GM19452 (cell line): ENCODE data around the gene GDF11.

Experiments used
- ATAC-seq: cut with Tn5 transposase; IDR thresholded peaks from one replicate; pipeline ENCODE4 v1.9.1; 2021; ENCODE audit not compliant: unreplicated experiment

Gene GDF11

DNA sequence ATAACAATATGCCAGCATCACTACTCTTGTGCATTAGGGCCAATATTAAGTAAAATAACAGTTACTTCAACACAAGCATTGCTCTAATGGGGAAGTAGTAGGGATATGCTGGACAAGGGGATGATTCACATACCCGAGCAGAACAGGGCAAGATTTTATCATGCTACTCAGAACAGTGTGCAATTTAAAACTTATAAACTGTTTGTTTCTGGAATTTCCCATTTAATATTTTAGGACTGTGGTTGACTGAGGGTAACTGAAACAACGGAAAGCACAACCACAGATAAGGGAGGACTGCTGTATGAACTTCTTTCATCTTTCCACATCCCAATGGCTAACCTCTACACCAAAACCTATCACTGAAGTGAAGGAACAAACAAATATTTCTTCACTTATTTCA lies 37.8 kb downstream of the GDF11 start:
- ATAC-seq: no peak

DNA sequence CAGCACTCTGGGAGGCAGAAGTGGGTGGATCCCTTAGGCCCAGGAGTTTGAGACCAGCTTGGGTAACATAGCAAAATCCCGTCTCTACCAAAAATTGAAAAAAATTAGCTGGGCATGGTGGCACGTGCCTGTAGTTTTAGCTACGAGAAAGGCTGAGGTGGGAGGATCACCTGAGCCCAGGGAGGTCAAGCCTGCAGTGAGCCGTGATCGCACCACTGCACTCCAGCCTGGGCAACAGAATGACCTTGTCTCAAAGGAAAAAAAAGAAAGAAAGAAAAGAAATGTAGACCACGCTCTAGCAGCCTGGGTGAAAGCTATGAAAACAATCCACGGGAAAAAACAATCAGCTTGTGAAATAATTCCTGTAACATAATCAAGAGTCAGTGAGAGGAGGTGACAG lies 45.6 kb downstream of the GDF11 start:
- no peak for ATAC-seq

DNA sequence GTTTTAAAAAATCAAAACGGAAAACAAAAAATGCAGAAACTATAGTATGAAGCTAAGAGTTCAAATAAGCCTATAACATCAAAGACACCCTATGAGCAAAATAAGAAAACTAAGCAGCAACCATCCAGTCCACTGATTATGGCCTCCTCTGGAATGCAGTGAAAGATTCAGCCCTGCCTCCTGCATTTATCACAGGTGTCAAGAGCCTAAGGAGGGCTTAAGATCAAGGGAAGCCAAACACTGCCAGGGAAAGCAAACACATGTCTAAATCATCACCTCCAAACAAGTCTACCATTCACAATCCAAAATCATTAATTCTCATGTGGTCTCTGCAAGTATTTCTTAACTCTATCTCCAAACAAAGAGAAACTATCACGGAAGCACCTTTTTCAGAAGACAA lies 46.2 kb downstream of the GDF11 start:
- ATAC-seq: no peak

DNA sequence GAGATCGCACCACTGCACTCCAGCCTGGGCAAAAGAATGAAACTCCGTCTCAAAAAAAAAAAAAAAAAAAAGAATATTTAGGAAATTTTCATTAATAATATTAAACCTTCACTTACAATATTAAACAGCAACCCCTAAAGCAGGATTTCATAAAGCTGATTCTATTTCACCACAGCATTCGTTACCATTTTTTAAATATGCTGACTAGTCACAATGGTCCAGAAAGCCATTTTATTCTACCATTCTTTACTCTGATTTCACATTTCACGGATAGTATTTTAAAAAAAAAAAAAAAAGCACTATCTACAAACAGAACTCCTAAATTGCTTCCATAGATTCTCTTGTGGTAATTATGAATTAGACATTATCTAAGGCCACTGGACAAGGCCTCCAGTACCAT lies 47.0 kb downstream of the GDF11 start:
- no peak for ATAC-seq

DNA sequence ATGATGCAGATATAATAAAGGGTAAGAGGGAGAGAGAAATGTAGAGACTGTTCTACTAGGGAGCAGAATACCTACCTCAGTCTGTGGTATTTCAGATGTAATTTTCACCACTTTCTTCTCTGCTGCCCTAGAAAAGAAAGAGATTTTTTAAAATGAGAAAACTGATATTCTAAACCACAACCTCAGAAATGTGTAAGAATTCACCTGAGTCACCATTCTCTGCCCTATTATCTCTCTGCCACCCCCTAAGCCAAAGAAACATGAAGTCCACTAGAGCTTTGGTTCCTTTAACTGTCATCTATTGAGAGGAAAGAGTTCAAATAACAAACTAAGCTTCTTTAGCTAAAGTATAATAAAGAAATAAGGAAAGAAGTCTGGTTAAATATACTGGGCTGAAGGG lies 53.0 kb downstream of the GDF11 start:
- no peak for ATAC-seq

DNA sequence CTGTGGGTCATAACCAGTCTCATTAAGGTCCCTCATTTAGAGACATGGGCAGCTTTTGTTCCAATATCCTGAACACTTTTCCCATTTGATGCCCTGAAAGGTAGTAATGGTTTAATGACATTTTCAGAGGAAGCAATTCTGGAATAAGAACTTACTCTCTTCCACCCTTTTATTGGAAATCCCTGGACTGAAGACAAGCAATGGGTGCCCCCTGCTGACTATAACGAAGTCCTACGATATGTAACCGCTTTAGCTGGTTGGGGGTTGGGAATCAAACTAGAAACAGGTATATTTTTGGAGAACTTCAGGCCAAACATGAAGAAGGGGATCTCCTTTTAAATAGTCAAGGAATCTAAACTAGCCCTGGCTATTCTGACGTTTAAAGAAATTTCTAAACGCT lies 54.1 kb downstream of the GDF11 start:
- no peak for ATAC-seq

DNA sequence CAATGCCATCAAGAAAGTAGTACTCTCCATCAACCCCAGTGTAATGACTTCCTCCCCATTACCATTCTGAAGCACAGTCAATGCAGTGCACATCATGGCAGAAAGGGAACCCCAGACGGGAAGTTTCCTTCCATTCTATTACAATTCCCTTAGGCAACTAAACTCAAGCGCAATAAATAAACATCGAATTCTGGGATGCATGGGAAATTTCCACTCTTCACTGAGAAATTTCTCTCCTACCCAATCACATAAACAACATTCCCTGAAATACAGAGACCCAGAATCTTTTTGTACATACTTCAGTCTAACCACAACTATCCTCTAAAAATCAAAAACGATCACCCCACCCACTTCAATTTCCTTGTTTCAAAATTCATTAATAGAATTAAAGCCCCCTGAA lies 54.6 kb downstream of the GDF11 start:
- no peak for ATAC-seq
